NCI-H2196 treated with DMSO at 0.1 percent for 48 hours (cell line): ENCODE results near the gene CPED1.
"Not testable (repeated sequence)": the region's sequence is repeated elsewhere in the genome, so short reads cannot be mapped to it uniquely, and the experiment has no call there.

ENCODE experiments used
- DNase-seq: peaks from one replicate; lab custom pipeline; 2025; ENCODE audit not compliant: unreplicated experiment; lab: John Stamatoyannopoulos, UW

Gene CPED1

DNA sequence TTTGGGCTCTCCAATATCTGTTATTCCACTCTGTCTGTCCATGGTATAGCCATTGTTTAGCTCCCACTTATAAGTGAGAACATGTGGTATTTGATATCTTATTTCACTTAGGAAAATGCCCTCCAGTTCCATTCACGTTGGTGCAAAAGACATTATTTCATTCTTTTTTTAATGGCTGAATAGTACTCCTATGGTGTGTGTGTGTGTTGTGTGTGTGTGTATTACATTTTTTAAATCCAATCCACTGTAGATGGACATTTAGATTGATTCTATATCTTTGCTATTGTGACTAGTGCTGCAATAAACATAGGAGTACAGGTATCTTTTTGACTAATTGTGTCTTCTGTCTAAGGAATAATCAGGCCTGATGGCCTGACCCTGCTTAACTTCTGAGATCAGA, 7.4 kb upstream of the CPED1 start:
- DNase-seq = no peak

DNA sequence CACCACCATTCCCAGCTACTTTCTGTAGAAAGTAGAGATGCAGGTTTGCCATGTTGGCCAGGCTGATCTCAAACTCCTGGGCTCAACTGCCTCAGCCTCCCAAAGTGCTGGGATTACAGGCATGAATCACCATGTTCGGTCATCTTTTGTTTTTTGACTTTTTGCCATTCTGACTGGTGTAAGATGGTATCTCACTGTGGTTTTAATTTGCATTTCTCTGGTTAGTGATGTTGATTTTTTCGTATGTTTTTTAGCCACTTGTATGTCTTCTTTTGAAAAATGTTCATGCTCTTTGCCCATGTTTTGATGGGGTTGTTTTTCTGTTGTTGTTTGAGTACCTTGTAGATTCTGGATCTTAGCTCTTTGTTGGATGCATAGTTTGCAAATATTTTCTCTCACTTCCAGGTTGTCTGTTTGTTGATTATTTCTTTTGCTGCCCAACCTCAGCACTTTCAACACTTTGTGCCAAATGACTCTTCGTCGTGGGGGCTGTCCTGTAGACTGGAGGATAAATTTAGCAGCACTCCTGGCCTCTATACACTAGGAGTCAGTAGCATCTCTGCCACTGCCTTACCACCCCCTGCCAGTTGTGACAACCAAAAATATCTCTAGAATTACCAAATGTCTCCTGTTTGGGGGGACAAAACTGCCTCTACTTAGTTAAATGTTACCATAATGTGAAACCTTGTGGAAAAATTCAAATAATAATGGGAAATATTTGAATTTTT, 6.5 kb upstream of the CPED1 start:
- no peak for DNase-seq

DNA sequence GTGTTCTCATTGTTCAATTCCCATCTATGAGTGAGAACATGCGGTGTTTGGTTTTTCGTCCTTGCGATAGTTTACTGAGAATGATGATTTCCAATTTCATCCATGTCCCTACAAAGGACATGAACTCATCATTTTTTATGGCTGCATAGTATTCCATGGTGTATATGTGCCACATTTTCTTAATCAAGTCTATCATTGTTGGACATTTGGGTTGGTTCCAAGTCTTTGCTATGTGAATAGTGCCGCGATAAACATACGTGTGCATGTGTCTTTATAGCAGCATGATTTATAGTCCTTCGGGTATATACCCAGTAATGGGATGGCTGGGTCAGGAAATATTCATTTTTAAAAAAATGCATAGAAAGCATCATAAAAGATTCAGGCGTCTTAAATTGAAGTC, 4.9 kb upstream of the CPED1 start:
- DNase-seq = not testable (repeated sequence)

DNA sequence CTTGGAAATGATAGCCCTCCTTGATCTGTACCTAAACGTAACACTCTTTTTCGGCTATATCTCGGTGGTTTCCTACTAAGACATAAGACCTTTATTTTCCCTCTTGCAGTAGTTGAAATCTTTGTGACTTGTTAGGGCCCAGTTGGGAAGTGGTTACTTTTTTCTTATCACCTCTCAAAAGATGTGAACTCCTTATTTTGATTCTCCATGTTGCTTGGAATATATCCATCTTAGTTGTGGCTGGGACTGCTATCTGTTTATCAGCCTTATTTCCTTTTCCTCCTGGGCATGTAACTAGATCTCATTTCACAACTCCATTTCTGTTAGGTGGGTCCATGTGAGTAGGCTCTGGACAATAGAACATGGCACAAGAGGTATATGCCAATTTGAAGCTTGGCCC, 4.1 kb upstream of the CPED1 start:
- DNase-seq = no peak

DNA sequence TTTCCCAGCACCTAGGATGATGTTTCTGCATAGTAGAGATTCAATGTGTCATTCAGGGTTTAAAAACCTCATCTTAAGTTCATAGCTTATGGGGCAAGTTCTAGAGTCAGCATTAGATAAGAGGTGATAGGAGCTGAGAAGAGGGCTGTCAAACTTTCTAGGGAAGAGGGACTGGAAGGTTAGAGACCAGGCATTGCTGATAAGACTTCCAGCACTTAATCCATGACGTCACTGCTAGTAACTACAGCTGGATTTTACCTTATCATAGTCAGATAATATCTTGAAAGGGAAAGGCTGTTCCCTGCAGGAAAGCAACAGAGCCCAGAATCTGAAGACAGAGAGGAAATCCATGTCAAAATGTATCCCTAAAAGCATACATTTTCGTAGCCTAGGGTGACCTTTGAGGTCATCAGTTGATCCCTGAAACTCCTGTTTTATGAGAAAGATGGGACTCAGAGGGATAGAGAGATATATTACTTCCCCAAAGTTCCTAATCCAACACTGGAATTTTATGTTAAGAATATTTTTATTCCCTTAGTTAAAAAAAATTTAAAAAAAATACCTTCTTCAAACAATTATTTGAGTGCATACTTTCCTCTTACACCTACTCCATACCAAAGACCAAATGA, 3.3 kb upstream of the CPED1 start:
- no peak for DNase-seq

DNA sequence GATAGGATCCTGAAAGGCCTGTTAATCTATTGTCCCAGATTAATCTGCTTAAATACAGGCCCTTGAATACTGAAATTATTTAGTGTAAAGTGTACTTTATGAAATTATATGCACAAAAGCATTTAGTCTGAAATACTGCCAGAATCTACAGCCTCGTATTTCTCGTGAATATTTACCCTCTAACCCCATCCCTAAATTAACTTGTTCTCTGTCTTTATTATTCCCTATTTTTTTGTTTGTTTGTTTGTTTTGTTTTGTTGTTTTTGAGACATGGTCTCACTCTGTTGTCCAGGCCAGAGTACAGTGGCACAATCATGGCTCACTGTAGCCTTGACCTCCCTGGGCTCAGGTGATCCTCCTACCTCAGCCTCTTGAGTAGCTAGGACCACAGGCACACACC, 2.7 kb upstream of the CPED1 start:
- no peak for DNase-seq

DNA sequence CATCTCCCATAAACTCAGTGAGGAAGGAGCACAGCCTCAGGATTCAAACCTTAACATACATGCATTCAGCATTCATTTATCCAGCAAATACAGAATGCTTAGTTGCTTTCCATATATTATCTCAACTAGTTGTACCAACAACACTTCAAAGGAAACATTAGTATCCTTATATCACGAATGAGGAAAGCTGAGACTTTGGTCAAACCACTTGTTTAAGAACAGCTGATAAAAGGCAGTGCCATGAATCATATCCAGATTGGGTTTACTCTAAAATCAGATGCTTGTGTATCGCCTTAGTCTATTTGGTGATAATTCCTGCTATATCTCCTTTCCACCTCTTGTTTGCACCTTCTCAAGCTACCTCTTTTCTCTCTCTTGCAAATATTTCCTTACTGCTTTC, 1.9 kb upstream of the CPED1 start:
- no peak for DNase-seq

DNA sequence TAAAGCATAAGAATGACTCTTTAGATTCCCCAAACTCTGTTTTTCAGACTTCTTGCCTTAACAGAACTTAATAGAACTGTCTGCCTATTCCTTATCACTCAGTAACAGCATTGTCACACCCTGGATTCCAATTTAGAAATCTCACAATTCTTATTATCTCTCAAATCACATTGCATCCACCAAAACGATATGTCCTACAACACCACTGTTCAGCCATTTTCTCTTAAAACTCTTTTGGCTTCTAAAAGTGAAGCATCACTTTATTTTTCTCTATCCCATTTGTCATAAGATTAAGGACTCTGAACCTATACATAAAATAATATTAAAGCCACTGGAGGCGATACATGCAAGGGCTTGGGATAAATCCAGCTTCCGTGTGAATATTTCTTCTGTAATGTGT, 1.2 kb upstream of the CPED1 start:
- DNase-seq = no peak

DNA sequence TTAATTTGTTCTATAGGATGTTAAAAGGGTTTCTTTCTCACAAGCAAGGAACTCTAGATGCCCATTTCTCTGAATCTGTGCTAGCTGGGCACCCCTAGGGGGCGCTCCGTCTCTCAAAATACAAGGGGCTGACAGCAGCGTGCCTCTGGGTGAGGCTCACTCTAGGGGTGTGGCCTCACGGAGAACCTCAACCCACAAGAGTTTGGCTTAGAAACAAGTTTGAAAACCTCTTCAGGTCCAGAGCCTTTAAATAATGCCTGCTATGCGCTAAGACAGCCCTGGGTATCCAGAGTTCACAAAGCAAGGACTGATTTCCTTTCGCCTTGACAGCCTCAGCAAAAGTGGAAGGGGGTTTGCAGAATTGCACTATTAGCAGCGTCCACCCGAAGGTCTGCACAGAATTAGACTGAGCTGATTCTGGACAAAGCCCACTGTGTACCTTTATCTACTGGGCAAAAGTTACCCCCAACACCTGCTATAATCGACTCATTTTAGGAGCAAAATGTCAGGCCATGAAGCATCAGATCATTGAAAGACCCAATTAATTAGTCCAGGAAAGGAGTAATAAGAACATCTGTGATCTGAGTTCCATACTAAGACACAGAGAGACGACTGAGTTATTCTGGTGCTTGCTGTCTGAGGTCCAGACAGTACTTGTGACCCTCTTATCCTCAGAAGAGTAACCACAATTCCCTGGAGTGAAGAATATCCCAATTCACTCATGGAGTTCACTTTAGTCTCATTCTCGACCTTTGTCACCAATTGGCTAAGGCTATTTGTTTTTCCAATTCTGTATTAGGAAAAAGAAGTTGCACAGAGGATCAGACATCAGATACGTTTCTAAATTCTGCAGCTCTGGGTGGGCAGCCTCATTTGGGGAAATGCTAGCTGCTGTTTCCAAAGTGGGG, 574 bp upstream of the CPED1 start:
- DNase-seq = peak; percentile 64

DNA sequence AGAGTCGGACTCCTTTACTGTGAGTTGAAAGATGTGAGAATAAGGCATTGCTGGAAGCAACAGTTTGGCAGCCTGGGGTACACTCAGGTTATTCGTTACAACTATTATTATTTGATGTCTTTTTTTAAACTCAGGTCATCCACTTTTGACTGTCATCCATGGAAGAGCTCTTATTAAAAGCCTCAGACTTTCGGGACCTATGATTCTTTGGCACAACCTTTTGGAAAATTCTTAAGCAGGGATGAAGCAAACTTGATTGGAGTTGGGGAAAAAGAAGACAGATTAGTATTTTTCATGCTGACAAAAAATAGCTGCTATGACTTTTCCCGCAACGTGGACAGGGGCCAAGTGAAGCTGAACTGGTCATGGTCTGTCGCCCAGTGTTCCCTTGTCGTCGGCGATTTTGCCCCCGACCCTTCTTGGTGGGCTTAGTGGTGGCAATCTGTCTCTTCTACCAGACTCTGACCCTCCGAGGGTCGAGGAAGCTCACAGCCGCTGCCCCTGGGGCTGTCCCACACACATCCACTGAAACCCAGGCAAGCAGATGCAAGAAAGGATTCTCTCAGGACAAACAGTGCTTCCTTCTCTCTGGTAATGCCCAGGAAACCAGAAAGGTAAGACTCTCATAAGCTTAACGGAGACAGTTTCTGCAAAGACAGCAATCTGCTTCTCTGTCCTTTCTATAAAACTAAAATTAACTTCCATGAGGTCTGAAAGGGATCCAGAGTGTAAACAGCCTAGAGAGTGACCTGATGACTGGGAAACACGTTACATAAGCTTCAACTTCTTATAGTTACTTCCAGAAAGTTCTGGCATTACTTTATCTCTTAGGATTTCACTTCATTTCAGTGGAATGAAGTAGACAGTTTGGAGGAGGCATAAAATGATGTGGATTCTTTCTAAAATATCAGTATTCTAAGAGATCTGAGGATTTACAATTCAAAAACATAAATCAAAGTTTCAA, 1.0 kb downstream of the CPED1 start:
- no peak for DNase-seq

DNA sequence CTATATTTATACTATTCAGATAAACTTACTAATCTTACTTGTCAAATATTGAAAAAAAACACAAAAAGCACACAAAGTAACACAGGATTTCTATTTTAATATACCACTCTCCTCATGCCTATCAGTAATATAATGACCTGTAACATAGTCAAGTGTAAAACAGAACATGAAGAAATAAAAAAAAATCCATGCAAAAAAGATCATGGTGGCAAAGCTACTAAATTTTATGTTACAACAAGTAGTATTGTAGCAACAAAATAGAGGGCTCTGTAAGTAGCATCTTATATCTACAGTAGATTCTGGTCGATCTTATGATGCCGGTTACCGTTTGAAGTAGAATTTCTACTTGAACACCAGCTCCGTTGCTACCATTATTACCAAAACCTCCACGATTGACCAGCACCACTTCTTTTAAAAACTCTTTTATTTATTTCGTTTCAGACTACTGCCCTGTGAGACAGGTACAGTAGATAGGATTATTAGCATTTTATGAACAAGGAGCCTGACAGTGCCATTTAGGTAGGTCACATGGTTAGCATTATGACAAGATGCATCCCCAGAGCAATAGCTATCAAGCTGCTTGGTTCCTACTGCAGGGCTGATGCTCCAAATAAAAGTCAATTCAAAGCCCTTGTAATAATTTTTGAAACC, 2.1 kb downstream of the CPED1 start:
- no peak for DNase-seq

DNA sequence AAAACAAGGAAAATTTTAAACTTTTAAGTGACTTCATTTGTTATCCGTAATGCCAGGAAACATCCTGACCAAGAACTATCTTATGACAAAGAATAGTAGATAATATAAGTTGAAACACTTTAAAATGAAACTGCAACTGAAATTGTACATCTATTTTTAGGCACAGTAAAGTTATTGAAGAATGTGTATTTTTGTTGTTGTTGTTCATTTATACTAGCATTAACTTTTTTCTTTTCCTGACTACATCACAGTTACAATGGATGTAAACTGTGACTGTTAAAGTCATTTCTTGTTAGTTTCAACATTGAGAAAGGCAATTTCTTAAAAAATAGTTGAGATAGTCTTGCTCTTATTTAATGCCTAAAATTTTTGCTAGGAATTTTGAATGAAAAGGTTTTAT, 2.6 kb downstream of the CPED1 start:
- DNase-seq = no peak

DNA sequence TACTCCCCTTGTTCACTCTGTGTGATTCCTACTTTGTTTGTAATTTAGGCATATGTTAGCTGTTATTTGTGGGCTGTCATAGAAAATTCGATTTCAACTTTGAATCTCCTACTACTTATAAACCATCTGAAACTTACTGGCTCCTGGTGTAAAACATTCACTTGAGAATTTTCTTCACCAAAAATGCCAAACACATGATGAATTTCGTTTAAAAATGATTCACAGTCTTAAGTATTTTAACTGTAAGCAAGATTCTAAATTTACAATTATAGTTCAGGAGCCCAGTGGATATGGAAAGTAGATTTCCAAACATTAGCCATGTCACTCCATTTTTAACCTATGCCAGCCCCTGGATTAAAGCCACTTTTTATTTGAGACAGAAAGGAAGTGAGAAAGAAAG, 3.1 kb downstream of the CPED1 start:
- DNase-seq = no peak

DNA sequence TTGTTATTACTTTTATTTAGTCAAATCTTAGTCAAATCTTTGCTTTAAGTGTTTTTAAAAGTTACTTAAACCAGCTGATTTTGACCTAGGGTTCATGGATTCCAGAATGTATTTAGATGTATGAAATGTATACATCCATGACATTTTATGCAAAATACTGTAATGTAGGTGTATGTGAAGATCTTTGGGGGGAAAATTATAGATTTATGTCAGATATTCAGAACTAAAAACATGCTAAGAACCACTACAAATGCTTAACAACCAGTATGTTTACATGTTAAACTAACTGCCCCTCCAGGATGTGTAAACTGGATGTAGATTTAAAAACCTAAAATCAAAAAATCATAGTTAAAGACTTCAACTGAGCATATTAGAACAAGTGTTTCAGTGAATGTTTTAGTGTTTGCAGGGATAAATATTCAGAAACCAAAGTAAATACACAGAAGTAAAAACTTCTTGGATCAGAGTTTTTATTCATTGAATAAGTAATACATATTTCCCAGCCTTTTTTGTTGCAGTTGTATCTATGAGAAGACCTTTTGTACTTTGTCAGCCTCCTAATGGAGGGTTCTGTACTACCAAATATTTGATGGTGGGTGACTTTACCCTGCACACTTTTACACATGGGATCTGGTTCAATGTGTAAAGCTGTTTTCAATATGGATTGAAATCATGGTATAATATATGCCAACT, 3.9 kb downstream of the CPED1 start:
- DNase-seq = no peak

DNA sequence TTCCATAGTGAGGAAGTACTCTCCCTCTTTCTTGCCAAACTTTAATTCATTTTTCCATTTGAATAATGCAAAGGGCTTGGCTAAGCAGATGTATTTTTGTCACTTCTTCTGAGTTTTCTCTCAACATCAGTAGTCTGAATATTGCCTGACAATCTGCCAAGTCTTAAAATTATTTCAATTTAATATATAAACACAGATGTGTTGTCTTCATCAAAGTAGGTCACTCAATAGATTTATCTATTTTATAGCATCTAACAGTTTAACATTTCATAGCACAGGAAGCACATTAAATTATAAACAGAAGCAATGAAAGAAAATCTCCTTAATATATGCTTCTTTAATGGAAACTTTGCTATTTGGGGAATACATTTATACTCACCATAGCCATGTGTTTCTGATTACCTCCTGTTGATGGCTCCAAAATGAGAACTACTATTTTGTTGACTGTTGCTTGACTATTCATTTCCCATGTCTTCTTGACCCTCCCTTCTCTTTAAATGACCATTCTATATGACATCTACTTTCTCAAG, 4.5 kb downstream of the CPED1 start:
- DNase-seq = no peak

DNA sequence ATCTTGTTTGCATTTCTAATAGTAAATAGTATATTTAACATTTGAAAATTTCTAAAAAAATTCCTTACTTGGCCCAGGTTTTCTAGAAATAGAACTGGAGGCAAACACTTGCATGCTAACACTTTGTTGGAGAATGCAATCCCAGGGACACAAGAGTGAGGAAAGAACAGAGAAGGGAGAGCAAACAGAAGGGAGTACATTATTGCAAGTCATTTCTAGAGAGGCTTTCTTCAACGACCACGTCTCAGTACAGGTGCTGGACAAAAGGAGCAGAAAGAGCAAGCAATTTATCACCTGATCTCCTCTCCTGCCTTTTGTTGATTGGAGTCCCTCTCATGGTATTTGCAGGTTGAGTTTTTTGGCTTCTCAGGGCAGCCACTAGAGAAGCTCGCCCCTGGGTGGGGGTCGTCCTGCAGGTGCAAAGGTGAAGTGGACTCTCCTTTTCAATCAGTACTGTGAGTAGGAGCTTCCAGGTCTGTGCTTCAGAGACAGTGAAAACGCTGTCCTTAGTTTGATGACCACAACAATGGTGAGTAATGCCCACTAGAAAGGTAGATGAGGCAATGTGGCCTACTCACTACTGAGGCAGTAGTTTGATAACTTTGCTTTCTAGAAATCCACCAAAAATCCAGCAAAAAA, 5.2 kb downstream of the CPED1 start:
- no peak for DNase-seq

DNA sequence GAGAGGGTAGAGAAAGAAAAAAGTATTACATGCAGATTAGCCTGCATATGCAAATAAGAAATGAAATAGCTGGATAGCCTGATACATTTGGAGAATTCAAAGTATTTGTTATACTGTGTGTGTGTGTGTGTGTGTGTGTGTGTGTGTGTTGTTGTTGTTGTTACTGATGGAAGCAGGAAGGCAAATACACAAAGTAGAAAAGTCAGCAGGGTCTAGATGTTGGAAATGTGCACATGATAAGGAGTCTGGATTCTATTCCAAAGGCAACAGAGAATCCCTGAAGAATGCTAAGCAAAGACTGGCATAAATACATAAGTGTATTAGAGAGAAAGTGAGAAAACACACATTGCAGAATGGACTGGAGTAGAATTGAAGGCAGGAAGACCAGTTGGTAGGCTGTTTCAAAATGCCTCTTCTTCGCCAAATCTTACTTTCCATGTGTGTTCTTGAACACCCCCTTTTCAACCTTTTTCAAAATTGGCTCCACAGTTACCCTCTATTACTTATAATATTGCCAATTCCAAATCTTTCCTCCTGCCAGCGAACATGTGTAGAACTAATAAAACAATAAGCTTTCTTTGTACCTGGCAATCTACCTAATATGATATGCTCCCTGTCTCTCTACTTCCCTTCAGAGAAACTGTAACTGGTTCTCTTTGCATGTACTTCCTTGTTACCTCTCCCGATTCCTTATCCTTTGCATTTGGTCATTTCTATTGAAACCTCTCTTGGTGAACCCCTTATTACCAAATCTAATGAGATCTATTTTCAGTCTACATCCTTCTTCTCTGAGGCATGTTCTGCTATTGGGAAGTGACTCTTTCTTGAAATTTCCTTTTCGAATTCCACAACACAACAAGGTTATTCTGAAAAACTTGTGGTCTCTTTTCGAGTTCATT, 6.2 kb downstream of the CPED1 start:
- DNase-seq = no peak

DNA sequence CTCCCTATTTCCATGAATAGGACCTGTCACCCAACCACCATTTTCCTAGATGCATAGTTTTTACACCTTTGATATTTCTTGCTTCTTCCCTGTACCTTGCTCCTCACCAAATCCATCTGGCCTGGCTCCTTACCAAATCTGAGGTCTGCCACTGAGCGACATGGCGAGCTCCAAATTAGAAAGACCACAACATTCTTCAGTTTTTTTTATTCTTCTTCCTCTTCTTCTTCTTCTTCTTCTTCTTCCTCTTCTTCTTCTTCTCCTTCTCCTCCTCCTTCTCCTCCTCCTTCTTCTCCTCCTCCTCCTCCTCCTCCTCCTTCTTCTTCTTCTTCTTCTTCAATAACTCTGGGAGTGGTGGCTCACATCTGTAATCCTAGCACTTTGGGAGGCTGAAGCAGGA, 7.1 kb downstream of the CPED1 start:
- no peak for DNase-seq
